Measurements from ENCODE around the gene SPIRE1. TPM values are rescaled to one million over a fixed set of nuclear protein-coding genes. Genes with fewer than 3 reads are reported as not detected.

SPIRE1 gene
- total and polyA plus RNA-seq, 3 experiments from 2014 or later, result 2.2 to 9.9 (median 8.1) TPM

DNA sequence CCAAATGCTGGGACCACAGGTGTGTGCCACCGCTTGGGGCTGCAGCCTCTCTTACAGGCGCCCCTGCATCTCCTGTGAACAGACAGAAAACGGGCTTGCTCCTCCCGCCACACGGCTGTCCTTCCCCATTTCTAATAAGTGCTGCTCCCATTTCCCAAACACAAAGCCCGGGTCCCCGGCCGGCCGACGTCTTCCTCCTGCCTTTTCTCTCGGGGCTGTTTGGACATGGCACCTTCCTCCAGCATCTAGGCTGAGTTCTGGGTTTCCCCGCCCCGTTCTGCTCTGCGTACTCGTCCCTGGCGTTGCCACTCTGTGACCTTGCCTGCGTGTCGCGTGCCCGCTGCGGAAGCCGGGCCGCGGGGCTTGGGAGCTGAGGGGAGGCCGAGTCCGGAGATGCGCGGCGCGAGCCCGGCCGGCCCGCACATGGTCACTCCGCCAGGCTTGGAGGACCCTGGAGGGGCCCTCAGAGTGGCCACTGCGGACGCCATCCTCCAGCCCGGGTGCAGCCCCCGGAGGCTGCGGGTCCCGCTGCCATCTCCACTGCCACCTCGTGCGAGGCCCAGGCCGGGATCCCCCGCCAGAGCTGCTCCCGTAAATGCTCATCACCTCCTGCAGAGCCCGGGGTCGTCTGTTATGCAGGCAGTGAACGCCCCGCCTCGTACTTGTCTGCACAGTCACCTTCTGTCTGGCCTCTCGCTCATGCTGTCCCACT is 223.9 kb downstream of the SPIRE1 start:
- ChIA-PET CTCF (interaction anchor here (0.6 kb wide), 1 partner anchor 257 kb away, joined by 3 read pairs; no protein-coding TSS in a partner anchor), POLR2A (no interaction called here)
- no peak for DNase-seq
- Histone ChIP-seq H3K36me3 (ENCODE audit: insufficient read depth, low read length) (no peaks in the 10 kb centered on the region), H3K4me1 (ENCODE audit: insufficient read depth, low read length) (no peaks in the 10 kb centered on the region), H3K27ac (ENCODE audit: low read depth, low read length) (no peak overlapping the region), H3K27me3 (ENCODE audit: insufficient read depth, low read length, poor library complexity, severe bottlenecking) (no peaks in the 10 kb centered on the region), H3K4me3 (ENCODE audit: low read length) (no peak overlapping the region), H3K9me3 (ENCODE audit: low read length) (no peaks in the 10 kb centered on the region)
- Mint-ChIP-seq H3K9me3 (no peaks in the 10 kb centered on the region), H3K4me3 (no peak overlapping the region), H3K4me1 (no peaks in the 10 kb centered on the region), H3K36me3 (peaks cover 1 to 7% (median 2%) of the 10 kb centered on the region in 3 donors), H3K27me3 (no peaks in the 10 kb centered on the region), H3K27ac (no peak overlapping the region)

GRCh38 chr18:12432881-12433280 is 225.0 kb downstream of the SPIRE1 start:
- H3K36me3 Mint-ChIP-seq, result peaks cover 0 to 7% (median 2%) of the 10 kb centered on the region in 3 donors
- no peaks in the 10 kb centered on the region for H3K4me1 ChIP-seq (ENCODE audit: insufficient read depth, low read length)
- no peaks in the 10 kb centered on the region for H3K36me3 ChIP-seq (ENCODE audit: insufficient read depth, low read length)
- CTCF ChIA-PET, result no interaction called here
- H3K4me1 Mint-ChIP-seq, result no peaks in the 10 kb centered on the region
- POLR2A ChIA-PET, result no interaction called here
- H3K27ac Mint-ChIP-seq, result no peak overlapping the region
- DNase-seq, result no peak
- no peak overlapping the region for H3K4me3 ChIP-seq (ENCODE audit: low read length)
- no peaks in the 10 kb centered on the region for H3K27me3 ChIP-seq (ENCODE audit: insufficient read depth, low read length, poor library complexity, severe bottlenecking)
- no peaks in the 10 kb centered on the region for H3K27me3 Mint-ChIP-seq
- no peak overlapping the region for H3K4me3 Mint-ChIP-seq
- H3K9me3 Mint-ChIP-seq, result no peaks in the 10 kb centered on the region
- no peaks in the 10 kb centered on the region for H3K9me3 ChIP-seq (ENCODE audit: low read length)
- no peak overlapping the region for H3K27ac ChIP-seq (ENCODE audit: low read depth, low read length)

GRCh38 chr18:12432196-12432595 is 225.7 kb downstream of the SPIRE1 start:
- no peak for DNase-seq
- no peaks in the 10 kb centered on the region for H3K4me1 Mint-ChIP-seq
- H3K9me3 ChIP-seq (ENCODE audit: low read length), result no peaks in the 10 kb centered on the region
- no peak overlapping the region for H3K27ac Mint-ChIP-seq
- no peaks in the 10 kb centered on the region for H3K4me1 ChIP-seq (ENCODE audit: insufficient read depth, low read length)
- no peaks in the 10 kb centered on the region for H3K36me3 ChIP-seq (ENCODE audit: insufficient read depth, low read length)
- no peak overlapping the region for H3K4me3 Mint-ChIP-seq
- no peak overlapping the region for H3K4me3 ChIP-seq (ENCODE audit: low read length)
- H3K36me3 Mint-ChIP-seq, result peaks cover 0 to 7% (median 2%) of the 10 kb centered on the region in 3 donors
- no peaks in the 10 kb centered on the region for H3K27me3 ChIP-seq (ENCODE audit: insufficient read depth, low read length, poor library complexity, severe bottlenecking)
- no peak overlapping the region for H3K27ac ChIP-seq (ENCODE audit: low read depth, low read length)
- H3K9me3 Mint-ChIP-seq, result no peaks in the 10 kb centered on the region
- H3K27me3 Mint-ChIP-seq, result no peaks in the 10 kb centered on the region
- POLR2A ChIA-PET, result no interaction called here
- CTCF ChIA-PET, result interaction anchor here (0.6 kb wide), 1 partner anchor 39 kb away, joined by 3 read pairs; no protein-coding TSS in a partner anchor

- H3K36me3 ChIP-seq (ENCODE audit: insufficient read depth, low read length), result no peaks in the 10 kb centered on the region
- POLR2A ChIA-PET, result no interaction called here
- Mint-ChIP-seq H3K4me3 (no peak overlapping the region), H3K36me3 (peaks cover 0 to 7% (median 2%) of the 10 kb centered on the region in 3 donors), H3K27me3 (no peaks in the 10 kb centered on the region), H3K9me3 (no peaks in the 10 kb centered on the region), H3K27ac (no peak overlapping the region), H3K4me1 (no peaks in the 10 kb centered on the region)
- no peak overlapping the region for H3K4me3 ChIP-seq (ENCODE audit: low read length)
- H3K27ac ChIP-seq (ENCODE audit: low read depth, low read length), result no peak overlapping the region
- H3K9me3 ChIP-seq (ENCODE audit: low read length), result no peaks in the 10 kb centered on the region
- no peaks in the 10 kb centered on the region for H3K4me1 ChIP-seq (ENCODE audit: insufficient read depth, low read length)
- CTCF ChIA-PET, result no interaction called here
- H3K27me3 ChIP-seq (ENCODE audit: insufficient read depth, low read length, poor library complexity, severe bottlenecking), result no peaks in the 10 kb centered on the region
- DNase-seq, result no peak
Observed at GRCh38 chr18:12431561-12431960, 226.3 kb downstream of the SPIRE1 start.

- Mint-ChIP-seq H3K9me3 (no peaks in the 10 kb centered on the region), H3K27ac (no peak overlapping the region), H3K4me3 (no peak overlapping the region), H3K4me1 (no peaks in the 10 kb centered on the region), H3K27me3 (no peaks in the 10 kb centered on the region), H3K36me3 (peaks cover 0 to 7% (median 2%) of the 10 kb centered on the region in 3 donors)
- no peak for DNase-seq
- Histone ChIP-seq H3K27me3 (ENCODE audit: insufficient read depth, low read length, poor library complexity, severe bottlenecking) (no peaks in the 10 kb centered on the region), H3K4me3 (ENCODE audit: low read length) (no peak overlapping the region), H3K27ac (ENCODE audit: low read depth, low read length) (no peak overlapping the region), H3K36me3 (ENCODE audit: insufficient read depth, low read length) (no peaks in the 10 kb centered on the region), H3K4me1 (ENCODE audit: insufficient read depth, low read length) (no peaks in the 10 kb centered on the region), H3K9me3 (ENCODE audit: low read length) (no peaks in the 10 kb centered on the region)
- ChIA-PET CTCF (no interaction called here), POLR2A (no interaction called here)
Observed at GRCh38 chr18:12430137-12430990, 227.5 kb downstream of the SPIRE1 start.

GRCh38 chr18:12429556-12429955 is 228.4 kb downstream of the SPIRE1 start:
- POLR2A ChIA-PET, result no interaction called here
- CTCF ChIA-PET, result no interaction called here

DNA sequence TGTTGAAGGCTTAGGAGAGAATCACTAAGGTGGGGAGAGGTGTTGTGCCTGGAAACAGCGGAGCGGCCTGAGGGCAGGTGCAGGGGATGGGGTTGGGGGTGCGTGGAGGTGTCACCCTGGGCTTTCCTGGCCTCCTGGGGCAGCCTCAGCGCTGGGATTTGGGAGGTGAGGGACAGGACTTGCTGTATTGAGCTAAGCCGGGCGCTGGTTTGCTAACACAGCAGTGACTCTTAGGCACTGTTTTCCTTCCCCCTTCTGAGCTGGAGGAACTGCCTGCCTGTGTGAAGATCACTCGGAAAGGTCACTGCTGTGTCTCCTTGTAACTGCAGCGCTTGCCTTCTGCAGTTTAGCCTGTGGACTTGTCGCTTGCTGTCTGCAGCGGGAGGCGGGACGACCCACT is 229.0 kb downstream of the SPIRE1 start:
- Histone ChIP-seq H3K4me3 (ENCODE audit: low read length) (no peak overlapping the region), H3K27me3 (ENCODE audit: insufficient read depth, low read length, poor library complexity, severe bottlenecking) (no peaks in the 10 kb centered on the region), H3K9me3 (ENCODE audit: low read length) (no peaks in the 10 kb centered on the region), H3K27ac (ENCODE audit: low read depth, low read length) (no peak overlapping the region), H3K36me3 (ENCODE audit: insufficient read depth, low read length) (no peaks in the 10 kb centered on the region), H3K4me1 (ENCODE audit: insufficient read depth, low read length) (no peaks in the 10 kb centered on the region)
- Mint-ChIP-seq H3K4me3 (no peak overlapping the region), H3K4me1 (no peaks in the 10 kb centered on the region), H3K36me3 (peaks cover 0 to 4% (median 0%) of the 10 kb centered on the region in 3 donors), H3K27ac (no peak overlapping the region), H3K9me3 (no peaks in the 10 kb centered on the region), H3K27me3 (no peaks in the 10 kb centered on the region)
- CTCF ChIA-PET, result no interaction called here
- POLR2A ChIA-PET, result no interaction called here
- no peak for DNase-seq

More at GRCh38 chr18:12429556-12429955, 228.4 kb downstream of the SPIRE1 start:
- H3K4me1 Mint-ChIP-seq, result no peaks in the 10 kb centered on the region
- no peak for DNase-seq
- Histone ChIP-seq H3K9me3 (ENCODE audit: low read length) (no peaks in the 10 kb centered on the region), H3K27me3 (ENCODE audit: insufficient read depth, low read length, poor library complexity, severe bottlenecking) (no peaks in the 10 kb centered on the region), H3K4me1 (ENCODE audit: insufficient read depth, low read length) (no peaks in the 10 kb centered on the region), H3K36me3 (ENCODE audit: insufficient read depth, low read length) (no peaks in the 10 kb centered on the region), H3K4me3 (ENCODE audit: low read length) (no peak overlapping the region), H3K27ac (ENCODE audit: low read depth, low read length) (no peak overlapping the region)
- H3K27ac Mint-ChIP-seq, result no peak overlapping the region
- H3K9me3 Mint-ChIP-seq, result no peaks in the 10 kb centered on the region
- H3K4me3 Mint-ChIP-seq, result no peak overlapping the region
- peaks cover 0 to 4% (median 2%) of the 10 kb centered on the region in 3 donors for H3K36me3 Mint-ChIP-seq
- no peaks in the 10 kb centered on the region for H3K27me3 Mint-ChIP-seq

DNA sequence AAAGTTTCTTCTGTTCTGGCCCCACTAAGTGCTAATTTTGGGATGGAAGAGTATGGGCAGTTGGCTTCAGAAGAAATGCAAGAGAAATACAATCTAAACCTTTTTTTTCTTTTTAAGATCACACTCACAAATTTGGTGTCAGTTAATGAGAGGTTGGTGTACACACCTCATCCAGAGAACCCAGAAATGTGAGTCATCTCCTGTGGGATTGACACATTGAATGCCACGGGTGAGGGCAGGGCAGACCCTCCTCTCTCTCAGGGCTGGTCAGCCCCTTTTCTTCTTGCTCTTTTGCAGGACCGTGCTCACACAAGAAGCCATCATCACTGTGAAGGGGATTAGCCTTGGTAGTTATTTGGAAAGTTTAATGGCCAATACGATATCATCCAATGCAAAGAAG is 231.0 kb downstream of the SPIRE1 start:
- H3K4me3 Mint-ChIP-seq, result no peak overlapping the region
- ChIA-PET CTCF (no interaction called here), POLR2A (no interaction called here)
- no peak overlapping the region for H3K27ac Mint-ChIP-seq
- Histone ChIP-seq H3K4me3 (ENCODE audit: low read length) (no peak overlapping the region), H3K4me1 (ENCODE audit: insufficient read depth, low read length) (no peaks in the 10 kb centered on the region), H3K36me3 (ENCODE audit: insufficient read depth, low read length) (no peaks in the 10 kb centered on the region), H3K27me3 (ENCODE audit: insufficient read depth, low read length, poor library complexity, severe bottlenecking) (no peaks in the 10 kb centered on the region), H3K9me3 (ENCODE audit: low read length) (no peaks in the 10 kb centered on the region), H3K27ac (ENCODE audit: low read depth, low read length) (no peak overlapping the region)
- H3K4me1 Mint-ChIP-seq, result no peaks in the 10 kb centered on the region
- peaks cover 0 to 4% of the 10 kb centered on the region in 2 donors for H3K27me3 Mint-ChIP-seq
- no peaks in the 10 kb centered on the region for H3K36me3 Mint-ChIP-seq
- DNase-seq, result no peak
- no peaks in the 10 kb centered on the region for H3K9me3 Mint-ChIP-seq
